HG03060 (cell line): ENCODE results near the gene KCNQ1OT1.

Source experiments
- ATAC-seq: cut with Tn5 transposase; IDR thresholded peaks from one replicate; pipeline ENCODE4 v1.9.1; 2021; ENCODE audit warnings: low read depth, moderate number of reproducible peaks; ENCODE audit not compliant: unreplicated experiment

The KCNQ1OT1 gene

GRCh38 chr11:2625183-2625582, 74.6 kb downstream of the KCNQ1OT1 start:
- no peak for ATAC-seq

- no peak for ATAC-seq
Observed at GRCh38 chr11:2621894-2622293, 77.9 kb downstream of the KCNQ1OT1 start.

DNA sequence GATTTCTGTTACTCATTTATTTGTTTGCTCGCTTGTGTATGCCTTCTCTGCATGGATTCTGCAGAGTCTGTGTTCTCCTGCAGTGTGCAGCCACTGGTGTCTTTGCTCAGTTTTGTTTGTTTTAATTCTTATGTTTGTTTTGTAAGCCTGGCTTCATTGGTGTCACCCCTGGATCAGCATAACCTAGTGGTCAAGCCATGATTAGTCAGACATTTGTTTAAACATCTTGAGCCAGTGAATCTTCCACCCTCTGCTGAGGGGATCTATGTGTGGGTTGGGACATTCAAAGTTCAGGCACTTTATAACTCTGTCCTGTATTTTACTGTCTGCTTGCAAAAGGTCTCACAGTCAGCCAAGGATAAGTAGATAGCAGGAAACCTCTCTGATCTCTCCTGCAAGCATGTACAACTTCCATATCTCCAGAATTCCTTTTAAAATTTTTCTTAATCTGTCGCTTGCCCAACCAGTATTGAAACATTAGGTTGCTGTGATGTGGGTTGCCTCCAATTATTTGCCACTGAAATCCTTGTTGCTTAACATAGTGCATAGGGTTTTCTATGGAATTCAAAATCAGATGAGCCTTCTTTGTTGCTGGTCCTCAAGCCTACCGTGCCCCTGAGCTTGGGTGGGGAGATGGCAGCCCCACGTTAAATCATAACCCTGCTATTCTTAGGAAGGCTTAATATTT, 86.8 kb downstream of the KCNQ1OT1 start:
- ATAC-seq = no peak

DNA sequence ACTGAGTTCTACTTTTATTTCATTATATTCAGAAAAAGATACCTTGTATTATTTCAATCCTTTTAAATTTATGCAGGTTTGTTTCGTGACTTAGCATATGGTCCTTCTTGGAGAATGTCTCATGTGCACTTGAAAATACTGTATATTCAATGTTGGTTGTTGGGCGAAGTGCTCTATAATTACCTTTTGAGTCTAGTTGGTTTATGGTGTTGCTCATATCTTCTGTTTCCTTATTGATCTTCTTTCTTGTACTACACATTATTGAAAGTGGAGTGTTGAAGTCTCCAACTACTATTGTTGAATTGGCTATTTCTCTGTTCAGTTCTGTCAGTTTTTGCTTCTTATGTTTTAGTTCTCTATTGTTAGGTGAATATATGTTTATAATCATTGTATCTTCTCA, 90.4 kb downstream of the KCNQ1OT1 start:
- ATAC-seq = no peak

DNA sequence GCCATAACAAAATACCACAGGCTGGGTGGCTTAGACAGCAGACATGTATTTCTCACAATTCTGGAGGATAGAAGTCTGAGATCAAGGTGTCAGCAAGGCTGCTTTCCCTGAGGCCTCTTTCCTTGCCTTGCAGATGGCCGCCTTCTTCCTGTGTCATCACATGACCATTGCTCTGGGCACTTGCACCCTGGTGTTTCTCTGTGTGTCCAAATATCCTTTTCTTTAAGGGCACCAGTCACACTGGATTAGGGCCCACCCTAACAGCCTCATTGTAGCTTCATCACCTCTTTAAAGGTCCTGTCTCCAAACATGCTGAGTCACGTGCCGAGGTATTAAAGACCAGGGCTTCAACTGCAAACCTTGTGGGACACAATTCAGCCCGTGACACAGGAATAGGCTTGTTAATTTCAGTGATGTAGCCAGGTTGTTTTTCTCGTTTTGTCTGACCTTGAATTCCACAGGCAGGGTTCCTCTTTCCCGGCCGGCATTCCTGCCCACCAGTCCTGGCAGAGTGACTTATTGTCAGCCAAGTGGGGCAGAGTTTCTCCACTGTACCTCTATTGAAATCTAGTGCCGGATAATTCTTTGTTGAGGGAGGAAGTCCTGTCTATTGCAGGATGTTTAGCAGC, 100.1 kb downstream of the KCNQ1OT1 start:
- no peak for ATAC-seq

- ATAC-seq = no peak
Observed at GRCh38 chr11:2595204-2595603, 104.6 kb downstream of the KCNQ1OT1 start.

- no peak for ATAC-seq
Observed at GRCh38 chr11:2594267-2594666, 105.5 kb downstream of the KCNQ1OT1 start.

DNA sequence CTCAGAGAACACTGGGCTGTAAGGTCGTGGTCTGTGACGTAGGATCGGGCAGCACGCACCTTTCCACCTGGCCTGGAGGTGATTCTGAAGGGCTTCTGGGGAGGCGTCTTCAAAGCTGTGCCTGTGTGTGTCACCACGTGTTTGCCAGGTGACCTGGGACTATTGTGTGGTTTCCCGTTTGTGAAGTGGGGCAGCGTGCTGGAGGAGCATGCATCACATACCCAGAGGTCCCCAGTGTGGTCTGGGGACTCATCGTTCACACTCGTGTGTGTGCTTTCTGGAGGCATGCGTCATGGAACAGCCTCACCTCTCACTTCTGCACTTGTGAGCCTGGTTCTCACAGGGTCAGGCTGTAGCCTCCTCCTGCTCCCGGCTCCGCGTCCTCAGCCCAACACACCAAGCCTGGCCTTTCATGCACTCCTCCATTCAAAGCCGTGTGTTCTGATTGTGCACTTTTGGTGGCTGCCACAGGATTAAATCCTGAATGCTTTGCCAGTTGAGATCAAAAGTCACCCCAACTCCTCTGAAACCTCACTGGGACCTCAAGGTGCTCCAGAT, 106.3 kb downstream of the KCNQ1OT1 start:
- no peak for ATAC-seq

DNA sequence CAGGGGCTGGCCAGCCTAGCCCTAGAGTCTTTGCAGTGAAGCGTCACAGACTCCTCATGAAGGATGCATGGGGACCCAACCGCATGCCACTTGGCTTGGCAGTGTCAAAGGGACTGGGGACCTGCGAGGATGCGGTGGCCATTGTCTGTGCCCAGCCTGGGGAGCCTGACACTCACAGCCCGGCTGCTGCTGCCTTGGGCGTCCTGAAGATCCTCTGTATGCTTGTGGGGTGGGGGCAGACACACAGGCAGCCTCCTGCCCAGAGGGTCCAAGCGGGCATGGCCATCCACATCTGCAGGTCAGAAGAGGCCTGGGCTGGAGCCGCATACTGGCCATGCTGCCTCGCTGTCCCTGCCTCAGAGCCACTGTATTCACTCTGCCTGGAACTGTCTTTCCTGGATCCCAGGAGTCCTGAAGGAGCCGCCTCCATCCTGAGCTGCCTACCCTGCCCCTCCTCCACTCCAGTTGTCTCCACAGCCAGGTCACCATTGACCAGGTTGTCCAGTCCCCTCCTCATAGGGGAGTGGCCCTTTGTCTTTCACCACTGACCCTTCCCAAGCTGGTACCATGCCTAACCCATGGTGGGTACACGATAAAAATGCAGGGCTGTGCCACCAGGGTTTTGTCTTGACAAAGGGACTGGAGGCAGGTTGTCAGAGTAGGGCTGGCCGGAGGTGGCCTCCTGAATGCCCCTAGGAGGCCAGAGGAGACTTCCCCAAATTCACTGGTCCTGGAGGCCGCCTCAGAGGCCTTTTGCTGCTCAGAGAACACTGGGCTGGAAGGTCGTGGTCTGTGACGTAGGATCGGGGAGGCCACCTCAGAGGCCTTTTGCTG, 107.0 kb downstream of the KCNQ1OT1 start:
- no peak for ATAC-seq

DNA sequence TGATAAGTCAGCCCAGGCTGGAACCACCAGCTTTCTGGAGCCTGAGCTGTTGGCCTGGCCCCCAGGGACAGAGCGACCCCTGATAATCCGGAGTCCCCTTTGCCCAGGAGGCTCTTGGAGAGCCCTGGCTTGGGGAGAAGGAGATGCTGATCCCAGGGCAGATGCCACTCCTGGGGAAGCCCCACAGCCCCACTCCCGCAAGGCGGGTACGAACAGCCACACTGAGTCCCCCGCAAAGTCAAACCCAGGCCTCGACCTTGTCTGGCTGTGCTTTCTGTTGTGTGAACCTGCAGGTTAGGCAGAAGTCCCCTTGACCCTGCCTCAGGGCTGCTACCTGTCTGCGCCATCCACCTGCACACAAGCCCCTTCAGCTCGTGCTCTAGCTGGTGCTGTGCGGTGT, 108.0 kb downstream of the KCNQ1OT1 start:
- no peak for ATAC-seq

DNA sequence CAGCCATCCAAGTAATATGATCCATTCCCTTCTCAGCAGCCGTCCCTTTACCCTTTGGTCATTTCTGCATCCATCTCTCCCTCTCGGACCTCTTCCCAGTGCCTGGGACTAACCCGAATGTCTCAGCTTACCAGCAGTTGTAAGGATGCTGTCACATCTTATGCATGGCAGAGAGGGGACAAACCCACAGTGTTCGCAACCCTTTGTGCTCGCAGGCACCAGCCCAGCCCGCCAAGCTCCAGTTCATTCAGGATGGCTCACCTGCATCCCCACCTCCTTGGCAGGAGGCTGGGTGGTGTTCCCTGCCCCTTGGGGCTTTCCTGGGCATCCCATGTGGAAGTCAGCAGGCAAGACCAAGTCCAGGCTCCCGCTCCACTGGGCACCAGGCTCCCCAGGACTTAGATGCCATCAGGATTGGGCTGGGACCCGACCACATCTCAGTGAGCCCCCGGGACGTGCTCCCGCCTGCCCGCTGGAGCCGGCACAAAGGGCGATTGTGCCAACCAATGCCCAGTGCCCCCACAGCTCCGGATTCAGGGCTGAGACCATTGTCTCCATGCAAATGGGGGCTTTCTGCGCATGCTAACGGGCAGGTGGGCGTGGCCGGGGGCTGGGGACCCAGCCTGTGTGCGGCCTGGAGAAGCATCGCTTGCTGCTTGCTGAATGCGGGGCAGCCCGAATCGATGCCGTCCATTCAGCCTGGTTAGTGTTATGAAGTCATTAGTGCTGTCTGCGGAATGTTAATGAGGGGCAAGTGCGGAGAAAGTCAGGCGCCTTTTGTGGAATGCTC, 108.6 kb downstream of the KCNQ1OT1 start:
- ATAC-seq = no peak

GRCh38 chr11:2590131-2590964, 109.4 kb downstream of the KCNQ1OT1 start:
- no peak for ATAC-seq

DNA sequence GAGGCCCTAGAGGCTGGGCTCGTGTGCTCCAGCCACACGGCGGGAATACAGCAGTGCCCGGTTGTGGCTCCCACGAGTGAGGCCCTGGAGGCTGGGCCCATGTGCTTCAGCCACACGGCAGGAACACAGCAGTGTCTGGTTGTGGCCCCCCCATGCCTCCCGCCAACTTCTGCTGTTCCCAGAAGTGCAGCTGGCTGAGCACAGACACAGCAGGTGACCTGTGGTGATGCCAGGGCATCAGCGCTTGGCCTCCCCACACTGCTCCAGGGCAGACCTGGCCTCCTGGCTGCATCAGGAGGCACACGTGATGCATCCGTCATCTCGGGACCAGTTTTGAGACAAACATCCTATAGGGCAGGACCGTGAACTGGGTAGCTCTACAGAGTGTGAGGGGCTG, 110.3 kb downstream of the KCNQ1OT1 start:
- ATAC-seq = no peak

- ATAC-seq = no peak
Observed at GRCh38 chr11:2588809-2589537, 110.8 kb downstream of the KCNQ1OT1 start.

- no peak for ATAC-seq
Observed at GRCh38 chr11:2587976-2588748, 111.6 kb downstream of the KCNQ1OT1 start.

GRCh38 chr11:2587132-2587930, 112.5 kb downstream of the KCNQ1OT1 start:
- no peak for ATAC-seq

DNA sequence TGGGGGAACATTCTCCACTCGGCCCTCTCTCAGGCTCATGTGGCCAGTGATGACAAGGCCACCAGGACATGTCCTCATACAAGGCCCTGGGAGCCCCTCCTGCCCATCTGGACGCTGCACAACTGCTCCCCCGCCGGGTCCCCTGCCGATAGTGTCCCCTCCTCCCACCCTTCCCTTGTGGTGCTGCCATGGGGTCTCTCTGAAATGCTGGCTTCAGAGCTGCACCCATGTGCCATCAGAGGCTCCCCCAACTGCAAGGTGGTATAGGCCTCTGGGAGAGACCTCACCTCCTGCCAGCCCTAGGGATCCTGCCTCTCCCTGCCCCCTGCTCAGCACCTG, 113.0 kb downstream of the KCNQ1OT1 start:
- no peak for ATAC-seq
